Natural killer cell (primary cell): ENCODE data around the gene STX4. TPM values are rescaled to one million over a fixed set of nuclear protein-coding genes. Genes with fewer than 3 reads are reported as not detected.

ENCODE experiments used
- ATAC-seq, 3 donors: fragments of 150-1000 bp in 2 of 3; fragments of 200-7000 bp in 1 of 3; cut with Tn5 transposase; 1 replicate in 1 of 3; 2 replicates in 2 of 3; pipeline ENCODE4 v1.10.0; 2021; ENCODE audit warnings: mild to moderate bottlenecking in 2 of 3, moderate library complexity in 2 of 3
- DNase-seq, 2 donors: peaks; one replicate each; pipeline versions ENCODE4 v3.0.0 to v3.0.0-alpha.2; 2013 to 2021; ENCODE audit warnings: mixed read lengths in 1 of 2
- H3K27ac ChIP-seq: one replicate; pipeline ENCODE4 v1.5.1; 2013; ENCODE audit warnings: mild to moderate bottlenecking, low read length
- H3K27me3 ChIP-seq: one replicate; pipeline ENCODE4 v1.6.1; 2013; ENCODE audit warnings: low read length; ENCODE audit not compliant: control insufficient read depth, insufficient read depth
- H3K36me3 ChIP-seq: one replicate; pipeline ENCODE4 v1.6.1; 2013; ENCODE audit warnings: low read length; ENCODE audit not compliant: control insufficient read depth, insufficient read depth
- H3K4me1 ChIP-seq: one replicate; pipeline ENCODE4 v1.6.1; 2013; ENCODE audit warnings: low read length; ENCODE audit not compliant: control insufficient read depth, insufficient read depth
- H3K4me3 ChIP-seq: one replicate; pipeline ENCODE4 v1.5.1; 2013; ENCODE audit warnings: low read length
- H3K9me3 ChIP-seq: one replicate; pipeline ENCODE4 v1.6.1; 2013; ENCODE audit warnings: low read length; ENCODE audit not compliant: control insufficient read depth, insufficient read depth
- H3K27ac Mint-ChIP-seq, 2 donors: one replicate each; pipeline ENCODE4 v1.8.0; 2022; ENCODE audit warnings: mild to moderate bottlenecking in 2 of 2, mixed read lengths in 2 of 2, moderate library complexity in 1 of 2
- H3K27me3 Mint-ChIP-seq, 2 donors: one replicate each; pipeline ENCODE4 v1.8.0; 2022; ENCODE audit warnings: low read depth in 2 of 2, mixed read lengths in 2 of 2
- H3K36me3 Mint-ChIP-seq: one replicate; pipeline ENCODE4 v1.8.0; 2022; ENCODE audit warnings: mixed read lengths
- H3K4me1 Mint-ChIP-seq, 2 donors: one replicate each; pipeline ENCODE4 v1.8.0; 2022; ENCODE audit warnings: mixed read lengths in 2 of 2
- H3K4me3 Mint-ChIP-seq: one replicate; pipeline ENCODE4 v1.8.0; 2022; ENCODE audit warnings: mild to moderate bottlenecking, moderate library complexity, mixed read lengths
- H3K9me3 Mint-ChIP-seq, 2 donors: one replicate each; pipeline ENCODE4 v1.8.0; 2022; ENCODE audit warnings: mixed read lengths in 2 of 2
- CTCF ChIP-seq: fragments of 200-600 bp; IDR thresholded peaks from one replicate; pipeline ENCODE4 v1.8.0; 2022; ENCODE audit warnings: antibody characterized with exemption
- whole genome bisulfite sequencing: methylation state at CpG from one replicate; pipeline ENCODE4 v1.1.7; 2013; ENCODE audit warnings: missing lambda C conversion rate; ENCODE audit not compliant: insufficient coverage; 5-methylcytosine and 5-hydroxymethylcytosine counted together
- intact Hi-C: fragments of 100-400 bp; cut with micrococcal nuclease; formaldehyde crosslinking; loops from one replicate; pipeline ENCODE4 v1.14.2; 2022
- total RNA-seq, 4 donors: library from RNA; stranded (reverse); fragments of 120-200 nt in 1 of 4; gene quantifications; one replicate each; pipeline versions ENCODE4 v1.2.3 to v1.2.4, GENCODE V29; 2013 to 2022

Gene STX4
- total RNA-seq, 3 donors from 2014 or later (not counting 1 experiment from before 2014, with no cell fraction given), result 128 to 145 (median 133) TPM

DNA sequence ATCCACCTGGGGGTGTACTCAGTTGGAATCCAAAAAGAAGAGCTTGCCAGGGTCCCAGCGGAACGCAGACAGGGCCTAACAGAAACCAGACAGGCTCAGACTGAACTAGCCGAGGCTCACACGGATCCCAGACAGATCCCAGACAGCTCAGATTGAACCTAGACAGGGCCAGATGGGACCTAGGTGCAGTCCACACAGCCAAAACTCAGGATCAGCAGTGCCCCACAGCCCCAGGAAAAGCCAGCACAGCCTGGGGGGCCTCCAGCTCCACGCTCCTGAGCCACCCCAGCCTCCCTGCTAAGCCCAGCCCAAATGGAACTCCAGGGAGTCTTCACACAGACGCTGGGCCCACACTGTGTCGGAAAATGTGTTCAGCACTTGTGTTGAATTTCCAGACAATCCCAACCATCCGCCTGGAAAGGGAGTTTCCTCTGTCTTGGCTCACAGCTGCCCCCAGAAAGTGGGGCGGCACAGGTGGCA is 30.5 kb upstream of the STX4 start:
- H3K9me3 Mint-ChIP-seq, result no peaks in the 10 kb centered on the region
- no peaks in the 10 kb centered on the region for H3K36me3 Mint-ChIP-seq
- no peak overlapping the region for H3K4me3 Mint-ChIP-seq
- peaks cover 0 to 10% of the 10 kb centered on the region in 2 donors for H3K27me3 Mint-ChIP-seq
- H3K27ac Mint-ChIP-seq, result peak overlapping the region in 1 of 2 donors; percentile 35
- Histone ChIP-seq H3K27ac (no peak overlapping the region), H3K27me3 (no peaks in the 10 kb centered on the region), H3K4me3 (no peak overlapping the region), H3K4me1 (no peaks in the 10 kb centered on the region), H3K9me3 (no peaks in the 10 kb centered on the region), H3K36me3 (no peaks in the 10 kb centered on the region)
- ATAC-seq (no peak), DNase-seq (no peak)
- no peak for TF ChIP-seq CTCF
- 88% methylated on average over 9 of the region's 9 CpGs for WGBS
- intact Hi-C loops, result no loop called here
- no peaks in the 10 kb centered on the region for H3K4me1 Mint-ChIP-seq

GRCh38 chr16:31003744-31004143 is 29.6 kb upstream of the STX4 start:
- no peak overlapping the region for H3K4me3 ChIP-seq
- Mint-ChIP-seq H3K36me3 (no peaks in the 10 kb centered on the region), H3K27me3 (peaks cover 0 to 15% of the 10 kb centered on the region in 2 donors), H3K4me3 (no peak overlapping the region), H3K9me3 (no peaks in the 10 kb centered on the region), H3K4me1 (no peaks in the 10 kb centered on the region), H3K27ac (peak overlapping the region in 1 of 2 donors; percentile 35)
- no peak for ATAC-seq
- no peaks in the 10 kb centered on the region for H3K36me3 ChIP-seq
- H3K4me1 ChIP-seq, result no peaks in the 10 kb centered on the region
- no peak overlapping the region for H3K27ac ChIP-seq
- DNase-seq, result no peak
- H3K27me3 ChIP-seq, result no peaks in the 10 kb centered on the region
- no peak for TF ChIP-seq CTCF
- no peaks in the 10 kb centered on the region for H3K9me3 ChIP-seq
- WGBS, result 88% methylated on average over 5 of the region's 6 CpGs
- intact Hi-C loops, result no loop called here

- Histone ChIP-seq H3K36me3 (no peaks in the 10 kb centered on the region), H3K27me3 (peaks cover under 1% of the 10 kb centered on the region), H3K4me1 (no peaks in the 10 kb centered on the region), H3K4me3 (no peak overlapping the region), H3K9me3 (no peaks in the 10 kb centered on the region), H3K27ac (no peak overlapping the region)
- peaks cover 0 to under 1% of the 10 kb centered on the region in 2 donors for H3K4me1 Mint-ChIP-seq
- H3K4me3 Mint-ChIP-seq, result no peak overlapping the region
- peaks cover 0 to 22% of the 10 kb centered on the region in 2 donors for H3K27me3 Mint-ChIP-seq
- WGBS, result 83% methylated on average over 2 of the region's 2 CpGs
- H3K27ac Mint-ChIP-seq, result no peak overlapping the region
- DNase-seq (no peak), ATAC-seq (no peak)
- TF ChIP-seq CTCF, result no peak
- H3K9me3 Mint-ChIP-seq, result no peaks in the 10 kb centered on the region
- intact Hi-C loops, result no loop called here
- H3K36me3 Mint-ChIP-seq, result no peaks in the 10 kb centered on the region
These were observed 28.7 kb upstream of the STX4 start for GRCh38 chr16:31004658-31005057.
